Lower leg skin (tissue), 3 donors: ENCODE results near the gene ADAMTS14.

Experiments
- POLR2A ChIP-seq, 2 donors: fragments of 450-650 bp; IDR thresholded peaks; one replicate each; pipeline ENCODE4 v1.6.1; 2016 to 2017; ENCODE audit warnings: antibody characterized with exemption in 2 of 2, mild to moderate bottlenecking in 1 of 2, moderate library complexity in 1 of 2
- TF ChIP-seq, protein P1 (sequence below), 3 donors: fragments of 450-650 bp; IDR thresholded peaks; one replicate each; pipeline ENCODE4 v1.5.1; 2016; ENCODE audit warnings: antibody characterized with exemption in 3 of 3, mild to moderate bottlenecking in 3 of 3, moderate library complexity in 2 of 3

DNA sequence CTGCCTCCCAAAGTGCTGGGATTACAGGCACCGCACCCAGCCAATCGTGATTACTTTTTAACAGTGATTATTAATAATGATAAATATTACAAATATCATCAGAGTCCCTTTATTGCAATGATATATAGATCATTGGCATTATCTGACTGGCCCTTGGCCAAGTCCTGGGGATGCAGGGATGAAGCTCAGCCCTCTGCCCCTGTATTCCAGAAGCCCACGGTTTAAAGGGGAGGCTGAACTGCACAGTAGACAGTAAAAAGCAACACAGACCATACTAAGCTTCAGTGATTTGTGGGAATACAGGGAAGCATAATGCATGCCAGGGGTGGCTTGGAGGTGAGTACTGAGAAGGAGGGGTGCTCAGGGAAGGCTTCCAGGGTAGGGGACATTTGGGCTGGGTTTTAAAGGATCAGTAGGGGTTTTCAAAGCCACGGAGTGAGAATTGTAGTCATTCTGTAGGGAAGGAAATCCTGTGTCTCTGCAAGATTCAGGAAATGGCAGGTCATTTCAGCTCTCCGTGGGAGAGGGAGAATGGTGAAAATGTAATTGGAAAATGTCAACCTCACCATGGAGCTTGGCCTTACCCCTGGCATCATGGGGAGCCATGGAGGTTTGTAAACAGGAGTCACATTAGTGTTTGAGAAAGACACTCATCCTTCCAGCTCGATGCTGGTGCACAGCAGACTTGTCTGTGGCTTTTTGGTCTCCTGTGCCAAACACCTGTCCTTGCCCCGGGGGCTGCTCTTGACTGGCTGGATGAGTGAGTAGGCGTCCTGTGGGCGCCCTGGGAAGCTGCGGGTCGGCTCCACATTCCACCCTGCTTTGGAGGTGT lies 8.8 kb downstream of the ADAMTS14 start:
- TF ChIP-seq, protein P1, sequence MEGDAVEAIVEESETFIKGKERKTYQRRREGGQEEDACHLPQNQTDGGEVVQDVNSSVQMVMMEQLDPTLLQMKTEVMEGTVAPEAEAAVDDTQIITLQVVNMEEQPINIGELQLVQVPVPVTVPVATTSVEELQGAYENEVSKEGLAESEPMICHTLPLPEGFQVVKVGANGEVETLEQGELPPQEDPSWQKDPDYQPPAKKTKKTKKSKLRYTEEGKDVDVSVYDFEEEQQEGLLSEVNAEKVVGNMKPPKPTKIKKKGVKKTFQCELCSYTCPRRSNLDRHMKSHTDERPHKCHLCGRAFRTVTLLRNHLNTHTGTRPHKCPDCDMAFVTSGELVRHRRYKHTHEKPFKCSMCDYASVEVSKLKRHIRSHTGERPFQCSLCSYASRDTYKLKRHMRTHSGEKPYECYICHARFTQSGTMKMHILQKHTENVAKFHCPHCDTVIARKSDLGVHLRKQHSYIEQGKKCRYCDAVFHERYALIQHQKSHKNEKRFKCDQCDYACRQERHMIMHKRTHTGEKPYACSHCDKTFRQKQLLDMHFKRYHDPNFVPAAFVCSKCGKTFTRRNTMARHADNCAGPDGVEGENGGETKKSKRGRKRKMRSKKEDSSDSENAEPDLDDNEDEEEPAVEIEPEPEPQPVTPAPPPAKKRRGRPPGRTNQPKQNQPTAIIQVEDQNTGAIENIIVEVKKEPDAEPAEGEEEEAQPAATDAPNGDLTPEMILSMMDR (IDR thresholded peaks at IDR 0.05): no peak
- TF ChIP-seq POLR2A (IDR thresholded peaks at IDR 0.05): no peak
